HepG2 (cell line): ENCODE results near the gene CFHR3. TPM values are rescaled to one million over a fixed set of nuclear protein-coding genes. Genes with fewer than 3 reads are reported as not detected.

Source experiments
- ATAC-seq: fragments of 200-7000 bp; cut with Tn5 transposase; 3 replicates; pipeline ENCODE4 v1.9.1; 2020; ENCODE audit warnings: mild to moderate bottlenecking, moderate library complexity
- BruUV-seq: library from RNA; stranded (reverse); fragments of 400-500 nt; replicated peaks from 2 replicates; lab custom pipeline; 2021; lab: Mats Ljungman, UMichigan
- CTCF ChIA-PET: fragments of 300-600 bp; formaldehyde crosslinking; extraction: SDS; loops from one replicate; lab custom pipeline; 2021; ENCODE audit warnings: low total read pairs, inconsistent platforms, low intra/inter-chr PET ratio; lab: Yijun Ruan, JAX
- POLR2A ChIA-PET: fragments of 350-600 bp; sonication (Branson Sonifier 250); formaldehyde crosslinking; loops from one replicate; lab custom pipeline; 2020; ENCODE audit warnings: antibody characterized with exemption, inconsistent platforms; lab: Yijun Ruan, JAX
- DNase-seq: peaks from one replicate; pipeline ENCODE4 v3.0.0-alpha.2; 2015; ENCODE audit warnings: low spot score
- FAIRE-seq: peaks from 3 replicates; lab custom pipeline; 2011; peaks lifted over from hg19 to GRCh38; lab: Jason Lieb, UNC
- H2AFZ ChIP-seq: one replicate; pipeline ENCODE4 v1.6.1; 2011; ENCODE audit warnings: low read length, inconsistent platforms
- H3K27ac ChIP-seq: fragments of 300-600 bp; 3 replicates; pipeline ENCODE4 v1.8.0; 2011; ENCODE audit warnings: mixed run types, mild to moderate bottlenecking, mixed read lengths, low read length, inconsistent platforms; ENCODE audit not compliant: insufficient read depth; ENCODE audit errors: extremely low read length
- H3K27me3 ChIP-seq, 2 experiments: fragments of 200-600 bp in 1 of 2; 2 replicates in 1 of 2; 3 replicates in 1 of 2; pipeline versions ENCODE4 v1.6.0 to v1.8.0; 2011; ENCODE audit warnings: low read length in 2 of 2, mild to moderate bottlenecking in 2 of 2, moderate library complexity in 2 of 2, inconsistent platforms in 1 of 2; ENCODE audit not compliant: insufficient read depth in 2 of 2, control insufficient read depth in 1 of 2
- H3K36me3 ChIP-seq, 2 experiments: fragments of 200-600 bp in 1 of 2; replicated peaks in 1 of 2; 2 replicates in 1 of 2; 3 replicates in 1 of 2; pipeline versions ENCODE4 v1.5.1 to v1.8.0; 2011; ENCODE audit warnings: low read length in 2 of 2, inconsistent platforms in 1 of 2; ENCODE audit not compliant: insufficient read depth in 2 of 2, control insufficient read depth in 1 of 2
- H3K4me1 ChIP-seq: 2 replicates; pipeline ENCODE4 v1.5.1; 2012; ENCODE audit warnings: low read length, inconsistent platforms; ENCODE audit not compliant: insufficient read depth
- H3K4me2 ChIP-seq: 2 replicates; pipeline ENCODE4 v1.6.0; 2011; ENCODE audit warnings: low read depth, low read length, inconsistent platforms
- H3K4me3 ChIP-seq, 3 experiments: fragments of 200-600 bp in 1 of 3; sonication (generic), shearing (Covaris generic) in 1 of 3; replicated peaks in 1 of 3; 2 replicates each; pipeline ENCODE4 v1.5.1; 2011 to 2016; ENCODE audit warnings: low read length in 3 of 3, inconsistent platforms in 2 of 3, low read depth in 2 of 3, mild to moderate bottlenecking in 2 of 3, control low read depth in 1 of 3, mixed read lengths in 1 of 3; ENCODE audit not compliant: insufficient read depth in 1 of 3
- H3K79me2 ChIP-seq: one replicate; pipeline ENCODE4 v1.6.1; 2011; ENCODE audit warnings: low read length, inconsistent platforms; ENCODE audit not compliant: insufficient read depth
- H3K9ac ChIP-seq: 2 replicates; pipeline ENCODE4 v1.6.0; 2011; ENCODE audit warnings: mild to moderate bottlenecking, low read depth, low read length, inconsistent platforms; ENCODE audit not compliant: insufficient read depth
- H3K9me3 ChIP-seq: 2 replicates; pipeline ENCODE4 v1.5.1; 2012; ENCODE audit warnings: mild to moderate bottlenecking, low read length
- H4K20me1 ChIP-seq: 2 replicates; pipeline ENCODE4 v1.6.0; 2011; ENCODE audit warnings: inconsistent platforms, mild to moderate bottlenecking, low read length, moderate library complexity; ENCODE audit not compliant: insufficient read depth
- CBX2 ChIP-seq, 2 experiments: fragments of 200-600 bp in 1 of 2; sonication (generic); formaldehyde crosslinking in 1 of 2; IDR thresholded peaks; 2 replicates each; pipeline versions ENCODE4 v1.7.0 to v1.8.1; 2018 to 2022; ENCODE audit warnings: low read depth in 2 of 2, low read length in 1 of 2, mild to moderate bottlenecking in 1 of 2, missing genetic modification reagents in 1 of 2
- GTF2F1 ChIP-seq: fragments of 150-350 bp; IDR thresholded peaks from 2 replicates; pipeline ENCODE4 v1.6.1; 2014; ENCODE audit warnings: low read length
- HINFP ChIP-seq: sonication (generic); formaldehyde crosslinking; IDR thresholded peaks from 2 replicates; pipeline ENCODE4 v1.4.0; 2020; ENCODE audit warnings: low read depth, mild to moderate bottlenecking, missing genetic modification reagents
- HIVEP1 ChIP-seq: sonication (generic); formaldehyde crosslinking; IDR thresholded peaks from 2 replicates; pipeline ENCODE4 v1.4.0; 2020; ENCODE audit warnings: mild to moderate bottlenecking, missing genetic modification reagents
- ISX ChIP-seq: sonication (generic); formaldehyde crosslinking; conservative IDR thresholded peaks from 2 replicates; pipeline ENCODE4 v1.5.0; 2020; ENCODE audit warnings: missing genetic modification reagents
- MED13 ChIP-seq: sonication (generic); formaldehyde crosslinking; IDR thresholded peaks from 2 replicates; pipeline ENCODE4 v1.5.0; 2020; ENCODE audit warnings: missing genetic modification reagents
- MZF1 ChIP-seq: sonication (generic); formaldehyde crosslinking; IDR thresholded peaks from 2 replicates; pipeline ENCODE4 v1.8.1; 2023; ENCODE audit warnings: mild to moderate bottlenecking, missing genetic modification reagents, borderline replicate concordance
- PLRG1 ChIP-seq: fragments of 450-650 bp; conservative IDR thresholded peaks from 2 replicates; pipeline ENCODE4 v1.6.1; 2016
- SSRP1 ChIP-seq: IDR thresholded peaks from 2 replicates; pipeline ENCODE4 v1.6.1; 2016; ENCODE audit warnings: control low read depth
- ZMAT3 ChIP-seq: sonication (generic); formaldehyde crosslinking; conservative IDR thresholded peaks from 2 replicates; pipeline ENCODE4 v1.7.0; 2021; ENCODE audit warnings: missing genetic modification reagents
- ZNF224 ChIP-seq: sonication (generic); formaldehyde crosslinking; IDR thresholded peaks from 2 replicates; pipeline ENCODE4 v1.5.0; 2020; ENCODE audit warnings: mild to moderate bottlenecking, missing genetic modification reagents
- ZNF33B ChIP-seq: sonication (generic); formaldehyde crosslinking; IDR thresholded peaks from 2 replicates; pipeline ENCODE4 v1.5.1; 2020; ENCODE audit warnings: mild to moderate bottlenecking, missing genetic modification reagents
- ZNF430 ChIP-seq: sonication (generic); formaldehyde crosslinking; IDR thresholded peaks from 2 replicates; pipeline ENCODE4 v1.9.0; 2021; ENCODE audit warnings: mild to moderate bottlenecking, missing genetic modification reagents
- ZNF530 ChIP-seq: sonication (generic); formaldehyde crosslinking; IDR thresholded peaks from 2 replicates; pipeline ENCODE4 v1.5.0; 2020; ENCODE audit warnings: low read depth, mild to moderate bottlenecking, missing genetic modification reagents
- ZNF549 ChIP-seq: sonication (generic); formaldehyde crosslinking; IDR thresholded peaks from 2 replicates; pipeline ENCODE4 v1.5.0; 2020; ENCODE audit warnings: missing genetic modification reagents
- ZNF75D ChIP-seq: sonication (generic); formaldehyde crosslinking; IDR thresholded peaks from 2 replicates; pipeline ENCODE4 v1.8.1; 2023; ENCODE audit warnings: missing genetic modification reagents, mild to moderate bottlenecking, borderline replicate concordance
- WGBS: methylation state at CpG from one replicate; pipeline ENCODE4 v1.1.6; 2017; ENCODE audit warnings: low lambda C conversion rate; 5-methylcytosine and 5-hydroxymethylcytosine counted together
- in situ Hi-C: cut with HindIII; loops from 2 replicates; pipeline ENCODE4 v1.10.0; 2017; ENCODE audit warnings: low pct_unique_long_range_greater_than_20kb; ENCODE audit not compliant: extremely low pct_ligation_motif_present
- intact Hi-C: fragments of 100-400 bp; cut with micrococcal nuclease; formaldehyde crosslinking; loops from one replicate; pipeline ENCODE4 v1.10.0; 2022; ENCODE audit not compliant: unreplicated experiment
- polyA plus RNA-seq, 8 experiments: library from polyadenylated mRNA; depleted of rRNA in 3 of 8; stranded (reverse) in 7 of 8; unstranded in 1 of 8; fragments of >200 nt; fragmentation: Illumina TruSeq in 4 of 8; extraction: Trizol in 4 of 8; gene quantifications; 2 replicates each; pipeline versions ENCODE4 v1.2.1 to v1.2.3, GENCODE V29; 2011 to 2016; ENCODE audit warnings: low read depth in 4 of 8, missing spikeins in 1 of 8, mixed read lengths in 1 of 8; ENCODE audit not compliant: insufficient read depth in 1 of 8
- total RNA-seq, 5 experiments: library from RNA; depleted of rRNA; stranded (reverse); fragments of >200 nt; fragmentation: Illumina TruSeq; extraction: Trizol; gene quantifications; 2 replicates each; pipeline ENCODE4 v1.2.3, GENCODE V29; 2016; ENCODE audit warnings: low read depth in 1 of 5

Gene CFHR3
- total and polyA plus RNA-seq, 2 of the 13 experiments (the other 11 are each of a cell fraction or from before 2014, with no cell fraction given), result not detected

- intact Hi-C loops, result no loop called here
- no peak overlapping the region for H3K4me3 ChIP-seq
- POLR2A ChIA-PET, result no interaction called here
Measured at GRCh38 chr1:196777603-196778002, 3.0 kb downstream of the CFHR3 start.

More at GRCh38 chr1:196777603-196778002, 3.0 kb downstream of the CFHR3 start:
- no peak overlapping the region for H3K4me2 ChIP-seq
- H2AFZ ChIP-seq, result no peak overlapping the region
- H4K20me1 ChIP-seq, result no peaks in the 10 kb centered on the region
- H3K27ac ChIP-seq, result no peak overlapping the region
- CTCF ChIA-PET, result no interaction called here
- no peak for TF ChIP-seq ZNF224 (CRISPR knock-in tag)
- no peak for TF ChIP-seq SSRP1 (CRISPR knock-in tag)
- TF ChIP-seq ZNF530, result no peak
- TF ChIP-seq ZNF33B, result no peak
- TF ChIP-seq HINFP, result no peak
- no peak for TF ChIP-seq ZNF75D (CRISPR knock-in tag)
- no peak for TF ChIP-seq CBX2 (IDR thresholded peaks at IDR 0.05; ENCODE audit: low read depth, low read length)
- TF ChIP-seq CBX2 (CRISPR knock-in tag; IDR thresholded peaks at IDR 0.05; ENCODE audit: low read depth), result no peak
- TF ChIP-seq ISX (CRISPR knock-in tag), result no peak
- TF ChIP-seq ZMAT3, result no peak
- no peak for TF ChIP-seq PLRG1
- TF ChIP-seq MED13, result no peak
- no peak for TF ChIP-seq GTF2F1
- TF ChIP-seq MZF1 (CRISPR knock-in tag), result no peak
- TF ChIP-seq ZNF430 (CRISPR knock-in tag), result no peak
- TF ChIP-seq ZNF549 (CRISPR knock-in tag), result no peak
- no peak for TF ChIP-seq HIVEP1 (CRISPR knock-in tag)
- H3K36me3 ChIP-seq, result no peaks in the 10 kb centered on the region
- no peaks in the 10 kb centered on the region for H3K79me2 ChIP-seq
- no TSS peak for BruUV-seq
- WGBS, result 21% methylated on average over 4 of the region's 13 CpGs
- no peak for ATAC-seq
- H3K27me3 ChIP-seq, result no peaks in the 10 kb centered on the region
- no peak overlapping the region for H3K9ac ChIP-seq
- no peak for FAIRE-seq
- H3K9me3 ChIP-seq, result no peaks in the 10 kb centered on the region
- in situ Hi-C loops, result no loop called here
- DNase-seq, result no peak
- H3K4me1 ChIP-seq, result no peaks in the 10 kb centered on the region
